SK-N-SH (cell line): ENCODE data around the gene ADGRG3.

ENCODE experiments used
- CTCF ChIP-seq: fragments of 200-600 bp; sonication (generic); IDR thresholded peaks from 2 replicates; pipeline ENCODE4 v1.6.1; 2017; ENCODE audit warnings: antibody characterized with exemption, mild to moderate bottlenecking, moderate library complexity
- GATA2 ChIP-seq: sonication (generic); formaldehyde crosslinking; IDR thresholded peaks from 2 replicates; pipeline ENCODE4 v1.5.0; 2020; ENCODE audit warnings: mild to moderate bottlenecking, missing genetic modification reagents
- MXI1 ChIP-seq: IDR thresholded peaks from 2 replicates; pipeline ENCODE4 v1.6.1; 2012; ENCODE audit warnings: mild to moderate bottlenecking, low read depth, low read length, improper control_type of control experiment
- POLR2AphosphoS5 ChIP-seq: IDR thresholded peaks from 2 replicates; pipeline ENCODE4 v1.6.1; 2012; ENCODE audit warnings: low read depth, low read length
- TF ChIP-seq, protein P1 (sequence below): IDR thresholded peaks from 2 replicates; pipeline ENCODE4 v1.6.1; 2012; ENCODE audit warnings: mild to moderate bottlenecking, low read depth, low read length, moderate library complexity

- TF ChIP-seq MXI1: no peak
- TF ChIP-seq GATA2 (CRISPR knock-in tag): no peak
- no peak for TF ChIP-seq CTCF
- TF ChIP-seq, protein P1, sequence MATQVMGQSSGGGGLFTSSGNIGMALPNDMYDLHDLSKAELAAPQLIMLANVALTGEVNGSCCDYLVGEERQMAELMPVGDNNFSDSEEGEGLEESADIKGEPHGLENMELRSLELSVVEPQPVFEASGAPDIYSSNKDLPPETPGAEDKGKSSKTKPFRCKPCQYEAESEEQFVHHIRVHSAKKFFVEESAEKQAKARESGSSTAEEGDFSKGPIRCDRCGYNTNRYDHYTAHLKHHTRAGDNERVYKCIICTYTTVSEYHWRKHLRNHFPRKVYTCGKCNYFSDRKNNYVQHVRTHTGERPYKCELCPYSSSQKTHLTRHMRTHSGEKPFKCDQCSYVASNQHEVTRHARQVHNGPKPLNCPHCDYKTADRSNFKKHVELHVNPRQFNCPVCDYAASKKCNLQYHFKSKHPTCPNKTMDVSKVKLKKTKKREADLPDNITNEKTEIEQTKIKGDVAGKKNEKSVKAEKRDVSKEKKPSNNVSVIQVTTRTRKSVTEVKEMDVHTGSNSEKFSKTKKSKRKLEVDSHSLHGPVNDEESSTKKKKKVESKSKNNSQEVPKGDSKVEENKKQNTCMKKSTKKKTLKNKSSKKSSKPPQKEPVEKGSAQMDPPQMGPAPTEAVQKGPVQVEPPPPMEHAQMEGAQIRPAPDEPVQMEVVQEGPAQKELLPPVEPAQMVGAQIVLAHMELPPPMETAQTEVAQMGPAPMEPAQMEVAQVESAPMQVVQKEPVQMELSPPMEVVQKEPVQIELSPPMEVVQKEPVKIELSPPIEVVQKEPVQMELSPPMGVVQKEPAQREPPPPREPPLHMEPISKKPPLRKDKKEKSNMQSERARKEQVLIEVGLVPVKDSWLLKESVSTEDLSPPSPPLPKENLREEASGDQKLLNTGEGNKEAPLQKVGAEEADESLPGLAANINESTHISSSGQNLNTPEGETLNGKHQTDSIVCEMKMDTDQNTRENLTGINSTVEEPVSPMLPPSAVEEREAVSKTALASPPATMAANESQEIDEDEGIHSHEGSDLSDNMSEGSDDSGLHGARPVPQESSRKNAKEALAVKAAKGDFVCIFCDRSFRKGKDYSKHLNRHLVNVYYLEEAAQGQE: no peak
- no peak for TF ChIP-seq POLR2AphosphoS5
Observed at GRCh38 chr16:57672416-57672815, 4.3 kb downstream of the ADGRG3 start.
